IPS-11a (cell line): ENCODE data around the gene ZNF493.

Source experiments
- H3K4me3 ChIP-seq: one replicate; pipeline ENCODE4 v1.5.1; 2013; ENCODE audit warnings: low read depth, low read length, control low read depth

The ZNF493 gene

DNA sequence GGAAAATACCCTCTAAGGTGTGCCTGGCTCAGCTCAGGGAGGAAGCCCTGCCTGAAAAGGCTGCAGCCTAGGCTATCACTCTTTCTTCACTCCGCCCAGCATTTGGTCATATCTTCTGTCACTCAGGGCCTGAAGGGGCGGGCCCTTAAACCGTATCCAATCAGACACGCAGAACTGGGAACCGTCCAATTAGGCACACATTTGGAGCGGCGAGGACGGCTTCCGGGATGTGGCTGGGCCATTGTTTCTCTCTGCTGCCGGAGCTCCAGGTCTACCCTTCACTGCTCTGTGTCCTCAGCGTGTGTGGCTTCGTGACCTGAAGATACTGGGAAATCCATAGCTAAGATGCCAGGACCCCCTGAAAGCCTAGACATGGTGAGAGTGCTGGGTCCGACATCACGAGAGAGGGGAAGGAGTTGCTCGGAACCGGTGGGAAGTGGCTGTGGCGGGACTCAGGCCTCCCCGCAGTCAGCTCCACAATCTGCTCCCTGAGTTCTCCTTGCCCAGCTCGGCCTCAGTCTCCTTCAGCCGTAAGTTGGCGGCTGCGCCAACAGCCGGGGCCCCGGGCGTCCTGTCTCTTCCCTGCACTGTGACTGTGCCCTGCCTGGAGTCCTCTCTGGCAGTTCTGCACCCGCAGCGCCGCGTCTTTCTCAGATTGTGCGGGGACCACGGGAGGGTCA is at the start of gene ZNF493:
Gene ZNF493, plus strand, starts transcription at position 241 of the 680 bp plus-strand sequence. Its CDS starts 105 bp downstream, at position 346.
- peak within 1 kb of the TSS; percentile 92 for H3K4me3 ChIP-seq

DNA sequence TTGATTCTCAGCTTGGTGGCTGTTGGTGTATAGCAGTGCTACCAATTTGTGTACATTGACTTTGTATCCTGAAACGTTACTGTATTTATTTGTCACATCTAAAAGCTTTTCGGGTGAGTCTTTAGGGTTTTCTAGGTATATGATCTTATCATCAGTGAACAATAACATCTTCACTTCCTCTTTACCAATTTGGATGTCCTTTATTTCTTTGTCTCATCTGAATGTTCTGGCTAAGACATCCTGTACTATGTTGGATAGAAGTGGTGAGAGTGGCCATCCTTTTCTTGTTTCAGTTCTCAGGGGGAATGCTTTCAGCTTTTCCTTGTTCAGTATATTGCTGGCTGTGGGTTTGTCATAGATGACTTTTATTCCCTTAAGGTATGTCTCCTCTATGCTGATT is 44.1 kb upstream of the ZNF493 start:
- H3K4me3 ChIP-seq = no peak overlapping the region

DNA sequence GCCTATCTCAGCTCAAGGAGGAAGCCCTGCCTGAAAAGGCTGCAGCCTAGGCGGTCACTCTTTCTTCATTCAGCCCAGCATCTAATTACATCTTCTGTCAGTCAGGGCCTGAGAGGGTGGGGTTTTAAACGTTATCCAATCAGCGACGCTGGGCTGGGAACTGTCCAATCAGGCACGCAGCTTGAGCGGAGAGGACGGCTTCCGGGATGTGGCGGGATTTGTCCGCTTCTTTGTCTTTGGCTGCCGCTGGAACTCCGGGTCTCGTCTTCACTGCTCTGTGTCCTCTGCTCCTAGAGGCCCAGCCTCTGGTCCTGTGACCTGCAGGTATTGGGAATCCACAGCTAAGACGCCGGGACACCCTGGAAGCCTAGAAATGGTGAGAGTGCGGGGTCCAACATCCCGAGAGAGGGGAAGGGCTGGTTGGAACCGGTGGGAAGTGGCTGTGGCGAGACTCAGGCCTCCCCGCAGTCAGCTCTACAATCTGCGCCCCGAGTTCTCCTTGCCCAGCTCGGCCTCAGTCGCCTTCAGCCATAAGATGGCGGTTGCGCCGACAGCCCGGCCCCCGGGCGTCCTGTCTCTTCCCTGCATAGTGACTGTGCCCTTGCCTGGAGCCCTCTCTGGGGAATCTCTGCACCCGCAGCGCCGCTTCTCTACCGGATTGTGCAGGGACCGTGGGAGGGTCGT is 38.0 kb upstream of the ZNF493 start, which contains the start of gene ZNF738:
Gene ZNF738, plus strand, starts transcription at position 233 of the 684 bp plus-strand sequence. Its CDS starts 141 bp downstream, at position 374.
- peak within 1 kb of the TSS; percentile 92 for H3K4me3 ChIP-seq

DNA sequence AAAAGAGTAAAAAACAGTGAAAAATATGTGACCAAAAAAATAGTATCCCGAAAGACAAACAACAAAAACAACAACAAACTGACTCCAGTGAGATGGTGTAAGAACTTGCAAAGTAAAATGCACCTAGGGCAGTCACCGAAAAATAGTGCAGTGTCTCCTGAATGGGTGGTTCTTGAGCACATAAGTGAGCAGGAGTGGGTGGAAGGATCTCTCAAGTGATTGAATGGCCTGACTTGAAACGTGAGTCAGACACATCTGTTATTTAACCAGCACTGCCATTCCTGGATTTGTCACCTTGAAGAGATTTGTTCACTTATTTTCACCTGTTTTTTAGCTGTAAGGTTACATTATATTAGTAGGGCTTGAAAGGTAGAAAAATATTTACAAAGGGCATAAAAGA is 34.6 kb upstream of the ZNF493 start:
- no peak overlapping the region for H3K4me3 ChIP-seq

DNA sequence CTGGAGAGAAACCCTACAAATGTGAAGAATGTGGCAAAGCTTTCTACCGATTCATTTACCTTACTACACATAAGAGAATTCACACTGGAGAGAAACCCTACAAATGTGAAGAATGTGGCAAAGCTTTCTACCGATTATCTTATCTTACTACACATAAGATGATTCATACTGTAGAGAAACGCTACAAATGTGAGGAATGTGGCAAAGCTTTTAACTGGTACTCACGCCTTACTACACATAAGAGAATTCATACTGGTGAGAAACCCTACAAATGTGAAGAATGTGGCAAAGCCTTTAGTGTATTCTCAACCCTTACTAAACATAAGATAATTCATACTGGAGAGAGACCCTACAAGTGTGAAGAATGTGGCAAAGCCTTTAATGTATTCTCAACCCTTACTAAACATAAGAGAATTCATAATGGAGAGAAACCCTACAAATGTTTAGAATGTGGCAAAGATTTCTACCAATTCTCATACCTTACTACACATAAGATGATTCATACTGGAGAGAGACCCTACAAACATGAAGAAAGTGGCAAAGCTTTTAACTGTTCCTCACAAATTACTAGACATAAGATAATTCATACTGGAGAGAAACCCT is 12.9 kb upstream of the ZNF493 start:
- H3K4me3 ChIP-seq = no peak overlapping the region

DNA sequence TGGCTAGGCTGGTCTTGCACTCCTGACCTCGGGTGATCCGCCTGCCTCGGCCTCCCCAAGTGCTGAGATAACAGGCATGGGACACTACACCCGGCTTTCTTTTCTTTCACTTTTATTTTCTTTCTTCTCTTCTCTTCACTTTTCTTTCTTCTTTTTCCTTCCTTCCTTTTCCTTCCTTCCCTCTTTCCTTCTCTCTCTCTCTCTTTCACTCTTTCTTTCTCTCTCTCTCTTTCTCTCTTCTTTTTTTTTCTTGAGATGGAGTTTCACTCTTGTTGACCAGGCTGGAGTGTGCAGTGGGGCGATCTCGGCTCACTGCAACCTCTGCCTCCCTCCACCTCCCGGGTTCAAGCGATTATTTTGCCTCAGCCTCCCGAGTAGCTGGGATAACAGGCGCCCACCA is 812 bp upstream of the ZNF493 start:
- H3K4me3 ChIP-seq = no peak overlapping the region

DNA sequence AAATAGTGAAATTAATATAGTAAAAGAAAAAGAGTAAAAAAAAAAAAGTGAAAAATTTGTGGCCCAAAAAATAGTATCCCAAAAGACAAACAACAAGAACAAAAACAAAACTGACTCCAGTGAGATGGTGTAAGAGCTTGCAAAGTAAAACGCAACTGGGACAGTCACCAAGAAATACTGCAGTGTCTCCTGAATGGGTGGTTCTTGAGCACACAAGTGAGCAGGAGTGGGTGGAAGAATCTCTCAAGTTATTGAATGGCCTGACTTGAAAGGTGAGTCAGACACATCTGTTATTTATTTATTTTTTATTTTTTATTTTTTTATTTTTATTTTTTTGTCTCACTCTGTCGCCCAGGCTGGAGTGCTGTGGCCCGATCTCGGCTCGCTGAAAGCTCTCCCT is 1.9 kb downstream of the ZNF493 start:
- no peak overlapping the region for H3K4me3 ChIP-seq

DNA sequence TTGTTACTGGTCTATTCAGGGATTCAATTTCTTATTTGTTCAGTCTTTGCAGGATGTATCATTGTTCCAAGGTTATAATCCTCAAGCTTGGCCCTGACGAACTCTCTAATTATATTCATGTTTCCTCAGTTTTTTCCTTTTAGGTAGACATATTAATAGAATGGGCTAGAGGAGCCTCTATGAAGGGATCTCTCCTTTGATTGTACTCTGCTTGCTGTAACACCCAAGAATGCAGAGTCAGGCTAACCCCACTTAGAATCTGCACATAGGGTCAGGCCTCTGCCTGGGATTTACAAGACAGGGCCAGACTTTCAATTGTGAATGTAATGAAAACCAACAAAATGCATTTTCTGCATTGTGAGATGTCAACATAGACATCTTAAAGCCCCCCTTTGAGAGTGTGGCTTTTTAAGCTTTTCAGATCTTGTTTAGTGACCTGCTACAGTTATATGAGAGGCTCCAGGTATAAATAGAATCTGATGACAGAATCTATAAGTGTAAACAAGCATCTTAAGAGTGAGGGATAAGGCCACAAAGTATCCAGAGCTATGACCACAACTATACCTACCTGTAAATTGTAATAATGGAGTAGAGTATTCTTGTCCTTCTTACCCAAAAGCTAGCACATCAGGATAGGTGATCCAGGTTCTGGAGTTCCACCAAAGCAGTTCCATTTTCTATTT is 5.5 kb downstream of the ZNF493 start:
- no peak overlapping the region for H3K4me3 ChIP-seq

DNA sequence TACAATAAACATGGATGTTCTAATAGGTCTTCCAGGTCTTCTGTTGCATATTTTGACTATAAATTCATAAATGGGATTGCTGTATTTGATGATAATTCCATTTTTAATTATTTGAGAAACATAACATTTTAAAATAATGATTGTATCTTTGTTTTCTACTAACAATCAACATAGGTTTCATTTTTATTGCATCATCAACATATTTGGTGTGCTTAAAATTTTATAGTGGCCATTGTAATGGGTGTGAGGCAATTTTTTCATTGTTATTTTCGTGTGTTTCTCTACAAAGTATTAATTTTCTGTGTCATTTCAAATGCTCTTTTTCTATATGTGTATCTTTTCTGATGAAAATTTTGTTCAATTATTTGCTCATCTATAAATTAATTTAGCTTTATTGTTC is 13.2 kb downstream of the ZNF493 start:
- no peak overlapping the region for H3K4me3 ChIP-seq

DNA sequence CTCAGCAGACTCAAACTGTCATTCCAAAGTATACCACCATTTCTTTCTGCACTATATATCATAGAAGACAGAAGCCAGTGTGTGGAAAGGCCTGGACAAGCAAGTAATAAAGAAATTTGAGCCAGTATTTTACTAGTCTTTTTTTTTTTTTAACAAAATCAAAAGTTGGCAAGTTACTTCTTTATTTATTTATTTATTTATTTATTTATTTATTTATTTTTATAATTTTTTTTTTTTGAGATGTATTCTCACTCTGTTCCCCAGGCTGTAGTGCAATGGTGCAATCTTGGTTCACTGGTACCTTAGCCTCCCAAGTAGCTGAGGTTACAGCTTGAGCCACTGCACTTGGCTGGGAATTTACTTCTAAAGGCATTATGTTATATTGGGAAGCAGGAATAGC is 25.3 kb downstream of the ZNF493 start:
- no peak overlapping the region for H3K4me3 ChIP-seq

DNA sequence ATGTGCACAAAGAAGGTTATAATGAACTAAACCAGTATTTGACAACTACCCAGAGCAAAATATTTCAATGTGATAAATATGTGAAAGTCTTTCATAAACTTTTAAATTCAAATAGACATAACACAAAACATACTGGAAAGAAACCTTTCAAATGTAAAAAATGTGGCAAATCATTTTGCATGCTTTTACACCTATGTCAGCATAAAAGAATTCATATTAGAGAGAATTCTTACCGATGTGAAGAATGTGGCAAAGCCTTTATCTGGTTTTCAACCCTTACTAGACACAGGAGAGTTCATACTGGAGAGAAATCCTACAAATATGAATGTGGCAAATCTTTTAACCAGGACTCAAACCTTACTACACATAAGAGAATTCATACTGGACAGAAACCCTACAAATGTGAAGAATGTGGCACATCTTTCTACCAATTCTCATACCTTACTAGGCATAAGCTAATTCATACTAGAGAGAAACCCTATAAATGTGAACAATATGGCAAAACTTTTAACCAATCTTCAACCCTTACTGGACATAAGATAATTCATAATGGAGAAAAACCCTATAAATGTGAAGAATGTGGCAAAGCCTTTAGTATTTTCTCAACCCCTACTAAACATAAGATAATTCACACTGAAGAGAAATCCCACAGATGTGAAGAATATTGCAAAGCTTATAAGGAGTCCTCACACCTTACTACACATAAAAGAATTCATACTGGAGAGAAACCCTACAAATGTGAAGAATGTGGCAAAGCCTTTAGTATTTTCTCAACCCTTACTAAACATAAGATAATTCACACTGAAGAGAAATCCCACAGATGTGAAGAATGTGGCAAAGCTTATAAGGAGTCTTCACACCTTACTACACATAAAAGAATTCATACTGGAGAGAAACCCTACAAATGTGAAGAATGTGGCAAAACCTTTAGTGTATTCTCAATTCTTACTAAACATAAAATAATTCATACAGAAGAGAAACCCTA is 26.4 kb downstream of the ZNF493 start:
- H3K4me3 ChIP-seq = no peak overlapping the region

DNA sequence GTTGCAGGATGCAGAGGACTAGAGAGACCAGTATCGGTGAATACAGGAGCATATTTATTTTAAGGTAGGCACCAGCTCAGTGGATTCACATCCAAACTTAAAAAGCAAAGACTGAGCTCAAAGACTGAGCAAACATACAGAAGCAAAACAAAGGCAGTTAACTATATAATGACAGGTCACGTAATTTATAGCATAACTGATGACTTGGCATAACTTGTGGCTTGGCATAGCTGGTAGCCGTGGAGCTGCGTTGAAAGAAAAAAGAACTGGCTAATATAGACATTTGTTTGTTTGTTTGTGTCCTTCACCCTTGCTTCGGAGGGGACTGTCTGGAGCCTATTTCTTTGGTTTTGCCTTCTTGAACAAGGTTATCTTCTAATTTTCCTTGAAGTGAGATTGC is 33.7 kb downstream of the ZNF493 start:
- H3K4me3 ChIP-seq = no peak overlapping the region

DNA sequence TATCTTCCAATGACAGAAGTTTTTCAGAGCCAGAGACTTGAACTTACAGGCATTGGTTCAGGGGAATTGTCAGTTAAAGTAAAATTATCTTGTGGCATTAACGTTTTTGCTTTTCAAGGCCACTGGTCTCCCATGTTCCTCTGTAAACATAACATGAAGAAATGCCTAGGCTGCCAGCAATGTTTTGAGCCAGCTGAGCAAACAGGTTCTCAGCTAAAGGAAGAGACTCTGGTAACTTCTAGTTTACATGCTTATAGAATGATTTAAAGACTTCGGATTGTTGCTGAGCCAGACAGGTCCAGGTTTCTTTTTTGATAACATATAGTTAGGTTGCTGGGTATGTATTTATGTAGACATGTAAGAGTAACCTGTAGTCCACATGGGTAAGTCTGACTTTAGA is 35.7 kb downstream of the ZNF493 start:
- H3K4me3 ChIP-seq = no peak overlapping the region

DNA sequence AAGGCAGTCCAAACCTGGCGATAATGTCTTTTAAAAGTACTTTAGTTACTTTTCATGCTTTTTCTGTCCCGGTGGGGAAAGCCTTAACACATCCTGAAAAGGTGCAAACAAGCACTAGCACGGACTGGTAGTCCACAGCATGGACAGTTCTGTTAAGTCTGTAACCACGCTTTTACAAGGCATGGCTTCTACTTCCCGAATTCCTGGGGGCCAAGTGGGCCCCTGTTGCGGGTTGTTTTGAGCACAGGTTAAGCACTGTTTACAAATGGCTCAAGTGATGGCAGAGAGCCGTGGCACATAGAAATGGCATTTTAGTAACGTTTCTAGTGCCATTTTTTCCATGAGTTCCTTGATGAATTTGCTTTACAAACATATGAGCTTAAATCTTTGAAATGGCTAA is 37.6 kb downstream of the ZNF493 start:
- no peak overlapping the region for H3K4me3 ChIP-seq

DNA sequence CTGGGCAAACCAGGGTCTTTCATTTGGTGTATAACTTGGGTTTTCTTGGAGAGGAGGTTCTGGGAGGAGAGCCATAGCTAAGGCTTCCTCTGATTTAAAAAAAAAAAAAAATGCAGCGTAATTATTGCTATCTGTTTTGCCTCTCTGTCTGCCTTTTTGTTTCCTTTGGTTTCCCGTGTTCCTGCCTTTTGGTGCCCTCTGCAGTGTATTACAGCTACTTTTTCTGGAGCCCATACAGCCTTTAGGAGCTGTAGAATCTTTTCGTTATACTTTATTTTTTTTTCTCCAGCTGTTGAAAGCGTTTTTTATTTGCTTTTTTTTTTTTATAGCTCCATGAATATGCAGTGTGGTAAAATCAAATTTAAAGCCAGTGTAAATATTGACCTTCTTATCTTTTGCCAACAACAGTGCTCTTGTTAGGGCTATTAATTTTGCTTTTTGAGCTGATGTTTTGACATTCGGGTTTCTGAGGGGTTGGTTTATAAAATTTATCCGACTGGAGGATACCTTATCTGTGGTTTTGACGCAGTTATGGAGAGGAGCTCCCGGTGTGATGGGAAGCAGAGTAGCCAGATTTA is 38.1 kb downstream of the ZNF493 start:
- no peak overlapping the region for H3K4me3 ChIP-seq

DNA sequence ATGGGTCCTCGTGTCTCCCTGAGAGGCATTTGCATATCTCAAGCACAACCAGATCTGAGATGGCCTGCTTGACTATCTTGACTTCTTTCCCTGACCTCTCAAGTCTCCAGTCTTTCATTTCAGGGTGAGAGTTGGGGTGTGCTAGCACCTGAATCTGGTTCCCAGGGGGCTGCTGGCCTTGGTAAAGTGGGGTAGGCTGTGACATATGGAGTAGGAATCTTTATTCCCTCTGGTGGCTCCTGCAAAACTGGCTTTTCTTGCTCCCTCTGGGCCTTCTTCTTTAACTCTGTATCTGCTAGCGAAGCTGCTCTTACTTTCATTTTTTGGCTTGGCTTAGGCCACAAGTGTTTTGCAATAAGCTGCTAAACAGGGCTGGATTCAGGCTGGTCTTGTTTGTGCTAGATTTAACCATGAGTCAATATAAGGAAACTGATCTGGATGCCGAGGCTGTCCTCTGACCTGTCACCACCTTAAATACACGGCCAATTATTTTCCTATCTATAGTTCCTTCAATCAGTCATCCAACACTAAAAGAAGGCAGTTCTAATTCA is 42.3 kb downstream of the ZNF493 start:
- H3K4me3 ChIP-seq = no peak overlapping the region

DNA sequence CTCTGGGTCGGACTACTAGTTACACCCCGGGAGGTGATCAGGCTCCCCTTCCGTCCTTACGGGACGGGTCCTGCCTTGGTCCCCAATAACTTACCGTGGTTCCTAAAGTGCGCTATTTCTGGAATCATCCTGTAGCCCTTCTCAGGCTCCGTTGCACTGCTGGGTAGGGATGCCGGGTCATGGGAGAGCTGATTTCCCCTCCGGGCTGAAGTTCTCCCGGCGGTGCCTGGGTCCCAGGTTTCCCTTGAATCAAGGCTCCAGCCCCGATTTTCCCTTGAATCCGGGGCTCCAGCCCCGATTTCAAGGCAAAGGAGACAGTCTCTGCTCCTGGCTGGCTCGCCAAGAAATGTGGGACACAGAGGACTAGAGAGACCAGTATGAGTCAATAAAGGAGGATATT is 43.4 kb downstream of the ZNF493 start:
- H3K4me3 ChIP-seq = no peak overlapping the region

DNA sequence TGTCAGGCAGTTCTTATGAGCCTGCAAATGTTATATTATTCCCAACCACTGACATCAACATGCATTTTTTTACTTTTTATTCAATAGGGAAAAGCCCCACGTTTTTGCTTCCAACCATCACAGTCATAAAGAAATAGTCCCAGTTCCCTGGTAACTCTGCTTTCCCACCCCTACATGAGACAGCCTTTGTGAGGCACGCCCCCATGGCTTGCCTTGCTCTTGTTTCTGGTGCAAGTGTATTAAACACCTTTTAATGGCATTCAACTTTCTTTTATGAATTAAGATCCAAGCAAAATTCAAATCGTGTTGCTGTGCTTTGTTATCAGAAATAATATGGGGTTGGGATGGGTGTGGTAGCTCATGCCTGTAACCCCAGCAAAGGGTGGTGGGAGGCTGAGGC is 54.3 kb downstream of the ZNF493 start:
- H3K4me3 ChIP-seq = no peak overlapping the region

DNA sequence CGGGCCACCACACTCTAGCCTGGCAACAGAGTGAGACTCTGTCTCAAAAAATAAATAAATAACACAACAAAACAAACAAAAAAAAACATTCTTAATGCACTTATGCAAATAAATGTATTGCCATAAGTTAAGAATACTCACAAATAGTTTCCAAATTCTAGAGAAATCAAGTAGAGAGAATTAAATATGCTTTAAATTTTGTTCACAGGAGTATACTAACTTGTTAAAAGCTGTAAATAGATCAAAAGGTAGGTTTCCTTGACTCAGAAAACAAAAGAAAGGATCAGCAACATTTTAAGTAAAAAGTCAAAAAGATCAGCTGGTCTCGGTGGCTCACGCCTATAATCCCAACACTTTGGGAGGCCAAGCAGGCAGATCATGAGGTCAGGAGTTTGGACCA is 58.0 kb downstream of the ZNF493 start:
- no peak overlapping the region for H3K4me3 ChIP-seq

DNA sequence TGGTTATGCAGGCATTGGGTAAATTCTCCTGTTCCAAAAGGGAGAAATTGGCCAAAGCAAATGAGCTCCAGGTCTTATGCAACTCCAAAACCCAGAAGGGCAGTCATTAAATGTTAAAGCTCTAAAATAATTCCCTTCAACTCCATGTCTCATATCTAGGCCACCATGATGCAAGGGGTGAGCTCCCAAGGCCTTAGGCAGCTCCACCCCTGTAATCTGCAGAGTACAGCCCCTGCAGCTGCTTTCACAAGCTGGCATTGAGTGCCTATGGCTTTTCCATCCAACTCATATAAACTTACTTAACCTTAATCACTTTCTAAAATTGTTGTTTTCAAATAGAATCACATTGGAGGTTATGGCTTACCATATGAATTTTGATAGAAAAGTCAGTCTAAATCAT is 63.8 kb downstream of the ZNF493 start:
- H3K4me3 ChIP-seq = no peak overlapping the region
